ENCODE data around the gene CINP. TPM values are rescaled to one million over a fixed set of nuclear protein-coding genes. Genes with fewer than 3 reads are reported as not detected.

Gene CINP
- total and polyA plus RNA-seq, 2 of the 8 experiments (the other 6 are each of a cell fraction or from before 2014, with no cell fraction given) = 47.8 to 51.6 TPM

DNA sequence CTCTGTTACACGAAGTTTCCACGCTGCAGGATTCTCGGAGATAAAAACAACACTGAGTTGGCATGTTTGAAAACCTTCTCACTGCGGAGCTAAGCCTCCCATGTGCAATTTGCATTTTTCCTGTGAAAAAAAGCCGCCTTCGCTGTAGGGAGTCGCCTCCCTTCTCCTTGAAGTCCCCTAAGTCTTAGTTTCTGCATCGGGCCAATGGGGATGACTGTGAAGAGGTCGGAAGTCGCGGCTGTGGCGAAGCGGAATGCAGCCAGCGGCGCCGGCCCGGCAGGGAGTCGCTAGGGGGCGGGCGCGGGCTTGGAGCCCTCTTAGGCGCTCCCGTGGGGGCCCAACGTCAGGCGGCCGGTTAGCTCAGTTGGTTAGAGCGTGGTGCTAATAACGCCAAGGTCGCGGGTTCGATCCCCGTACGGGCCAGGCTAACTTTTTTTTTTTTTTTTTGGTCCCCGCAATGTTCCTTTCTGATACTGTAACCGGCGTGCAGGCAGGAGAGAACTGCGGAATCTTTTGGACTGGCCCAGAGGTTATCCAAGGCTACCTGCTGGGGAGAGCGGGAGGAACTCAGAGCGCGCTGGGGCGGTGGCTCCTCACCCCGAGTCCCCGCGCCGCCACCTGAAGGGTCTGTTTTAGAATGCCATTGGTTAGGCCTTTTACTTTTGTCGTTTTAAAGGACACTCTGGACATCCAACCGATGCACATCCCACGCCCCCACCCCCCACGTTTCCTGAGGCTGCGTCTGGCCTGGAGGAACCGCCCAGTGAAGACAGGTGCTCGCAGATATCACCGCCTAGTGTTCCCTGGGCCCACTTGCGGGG, 45.7 kb downstream of the CINP start (continued):
- TF ChIP-seq ASH2L (IDR thresholded peaks at IDR 0.05; ENCODE audit: low read length) (peak; percentile 94), BACH1 (IDR thresholded peaks at IDR 0.05; ENCODE audit: low read length) (0 out of 2 replicates have a peak, but pooled peaks have one; percentile 23), TAF7 (optimal IDR thresholded peaks at IDR 0.05; ENCODE audit: borderline replicate concordance, low read depth, low read length) (no peak), KDM1A (IDR thresholded peaks at IDR 0.05; ENCODE audit: borderline replicate concordance, low read length) (peak; percentile 94), TCF12 (IDR thresholded peaks at IDR 0.05; ENCODE audit: low read depth, low read length) (0 out of 2 replicates have a peak, but pooled peaks have one; percentile 13), HDAC6 (IDR thresholded peaks at IDR 0.05; ENCODE audit: low read depth, low read length) (no peak), RXRA (IDR thresholded peaks at IDR 0.05; ENCODE audit: insufficient read depth, low read depth, low read length) (0 out of 2 replicates have a peak, but pooled peaks have one; percentile 36), SP4 (IDR thresholded peaks at IDR 0.05; ENCODE audit: low read length) (no peak; the same call in 1 of the 2 replicates), RNF2 (IDR thresholded peaks at IDR 0.05; ENCODE audit: borderline replicate concordance, low read depth, low read length, missing control alignments, poor library complexity, severe bottlenecking) (no peak), RAD21 (IDR thresholded peaks at IDR 0.05 in 1 of 2, conservative IDR thresholded peaks at IDR 0.05 in 1 of 2; ENCODE audit: low read depth in 2 of 2, low read length in 2 of 2) (no peak; a peak in 1 of 4 replicates), BCL11A (IDR thresholded peaks at IDR 0.05; ENCODE audit: low read depth in 2 of 2, low read length in 2 of 2) (no peak), CEBPB (IDR thresholded peaks at IDR 0.05; ENCODE audit: low read depth, low read length) (peak; percentile 53; the same call in 1 of the 2 replicates), SAP30 (IDR thresholded peaks at IDR 0.05; ENCODE audit: insufficient read depth, insufficient replicate concordance, low read length) (no peak), EGR1 (IDR thresholded peaks at IDR 0.05; ENCODE audit: borderline replicate concordance, low read depth, low read length) (peak; percentile 72)
- TF ChIP-seq, protein P1, sequence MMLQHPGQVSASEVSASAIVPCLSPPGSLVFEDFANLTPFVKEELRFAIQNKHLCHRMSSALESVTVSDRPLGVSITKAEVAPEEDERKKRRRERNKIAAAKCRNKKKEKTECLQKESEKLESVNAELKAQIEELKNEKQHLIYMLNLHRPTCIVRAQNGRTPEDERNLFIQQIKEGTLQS (IDR thresholded peaks at IDR 0.05; ENCODE audit: insufficient read depth, low read depth, low read length) = no peak
- TF ChIP-seq, protein P2, sequence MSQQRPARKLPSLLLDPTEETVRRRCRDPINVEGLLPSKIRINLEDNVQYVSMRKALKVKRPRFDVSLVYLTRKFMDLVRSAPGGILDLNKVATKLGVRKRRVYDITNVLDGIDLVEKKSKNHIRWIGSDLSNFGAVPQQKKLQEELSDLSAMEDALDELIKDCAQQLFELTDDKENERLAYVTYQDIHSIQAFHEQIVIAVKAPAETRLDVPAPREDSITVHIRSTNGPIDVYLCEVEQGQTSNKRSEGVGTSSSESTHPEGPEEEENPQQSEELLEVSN (IDR thresholded peaks at IDR 0.05) = no peak
- TF ChIP-seq, protein P3, sequence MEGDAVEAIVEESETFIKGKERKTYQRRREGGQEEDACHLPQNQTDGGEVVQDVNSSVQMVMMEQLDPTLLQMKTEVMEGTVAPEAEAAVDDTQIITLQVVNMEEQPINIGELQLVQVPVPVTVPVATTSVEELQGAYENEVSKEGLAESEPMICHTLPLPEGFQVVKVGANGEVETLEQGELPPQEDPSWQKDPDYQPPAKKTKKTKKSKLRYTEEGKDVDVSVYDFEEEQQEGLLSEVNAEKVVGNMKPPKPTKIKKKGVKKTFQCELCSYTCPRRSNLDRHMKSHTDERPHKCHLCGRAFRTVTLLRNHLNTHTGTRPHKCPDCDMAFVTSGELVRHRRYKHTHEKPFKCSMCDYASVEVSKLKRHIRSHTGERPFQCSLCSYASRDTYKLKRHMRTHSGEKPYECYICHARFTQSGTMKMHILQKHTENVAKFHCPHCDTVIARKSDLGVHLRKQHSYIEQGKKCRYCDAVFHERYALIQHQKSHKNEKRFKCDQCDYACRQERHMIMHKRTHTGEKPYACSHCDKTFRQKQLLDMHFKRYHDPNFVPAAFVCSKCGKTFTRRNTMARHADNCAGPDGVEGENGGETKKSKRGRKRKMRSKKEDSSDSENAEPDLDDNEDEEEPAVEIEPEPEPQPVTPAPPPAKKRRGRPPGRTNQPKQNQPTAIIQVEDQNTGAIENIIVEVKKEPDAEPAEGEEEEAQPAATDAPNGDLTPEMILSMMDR (IDR thresholded peaks at IDR 0.05; ENCODE audit: control extremely low read depth in 1 of 3, insufficient read depth in 1 of 3, low read depth in 1 of 3, low read length in 3 of 3) = peak; percentile 6 to 16 (median 15); a peak in 3 of 4 replicates
